NCI-H748 treated with DMSO at 0.1 percent for 48 hours (cell line): ENCODE measurements around the gene BTNL2.

Experiments
- DNase-seq: peaks from one replicate; lab custom pipeline; 2025; lab: John Stamatoyannopoulos, UW

Gene BTNL2

GRCh38 chr6:32413427-32414047 is 6.6 kb upstream of the BTNL2 start:
- peak; percentile 72 for DNase-seq

- DNase-seq, result no peak
Measured at GRCh38 chr6:32411566-32412327, 4.8 kb upstream of the BTNL2 start.

- DNase-seq, result no peak
Measured at GRCh38 chr6:32410906-32411305, 3.9 kb upstream of the BTNL2 start.

- no peak for DNase-seq
Measured at GRCh38 chr6:32406197-32406596, 784 bp downstream of the BTNL2 start.

GRCh38 chr6:32405656-32406055 is 1.3 kb downstream of the BTNL2 start:
- DNase-seq, result no peak

GRCh38 chr6:32402812-32403211 is 4.2 kb downstream of the BTNL2 start:
- DNase-seq, result no peak

- DNase-seq, result no peak
Measured at GRCh38 chr6:32401284-32401963, 5.6 kb downstream of the BTNL2 start.

GRCh38 chr6:32397252-32397920 is 9.6 kb downstream of the BTNL2 start:
- DNase-seq, result no peak

- no peak for DNase-seq
Measured at GRCh38 chr6:32396028-32396427, 11.0 kb downstream of the BTNL2 start.

GRCh38 chr6:32393665-32394420 is 13.1 kb downstream of the BTNL2 start:
- DNase-seq, result no peak

GRCh38 chr6:32391505-32391904 is 15.5 kb downstream of the BTNL2 start:
- no peak for DNase-seq

GRCh38 chr6:32387589-32388340 is 19.2 kb downstream of the BTNL2 start:
- DNase-seq, result no peak

- no peak for DNase-seq
Measured at GRCh38 chr6:32386040-32386439, 20.9 kb downstream of the BTNL2 start.

GRCh38 chr6:32382757-32383420 is 24.1 kb downstream of the BTNL2 start:
- DNase-seq, result no peak

- no peak for DNase-seq
Measured at GRCh38 chr6:32379545-32379944, 27.4 kb downstream of the BTNL2 start.

GRCh38 chr6:32375739-32376529 is 31.0 kb downstream of the BTNL2 start:
- DNase-seq, result no peak

- no peak for DNase-seq
Measured at GRCh38 chr6:32371803-32372202, 35.2 kb downstream of the BTNL2 start, which contains the start of gene TSBP1. Gene TSBP1, minus strand, starts transcription at chr6:32371903. Its CDS starts 197 bp downstream, at chr6:32371706.

GRCh38 chr6:32371229-32371628 is 35.8 kb downstream of the BTNL2 start:
- DNase-seq, result no peak

GRCh38 chr6:32370505-32370904 is 36.5 kb downstream of the BTNL2 start:
- no peak for DNase-seq

- DNase-seq, result no peak
Measured at GRCh38 chr6:32369660-32370059, 37.3 kb downstream of the BTNL2 start.
